ENCODE measurements around the gene SIX4. TPM values are rescaled to one million over a fixed set of nuclear protein-coding genes. Genes with fewer than 3 reads are reported as not detected.

SIX4 gene
- total RNA-seq, 4 donors from 2014 or later, result 0.95 to 13.4 (median 3.0) TPM

GRCh38 chr14:60758885-60759284 lies 34.7 kb upstream of the SIX4 start:
- DNase-seq (ENCODE audit: low spot score) (no peak), ATAC-seq (ENCODE audit: low FRiP score) (no peak)
- TF ChIP-seq CTCF (IDR thresholded peaks at IDR 0.05), result no peak

- DNase-seq (ENCODE audit: low spot score) (no peak), ATAC-seq (ENCODE audit: low FRiP score) (no peak)
- TF ChIP-seq CTCF (IDR thresholded peaks at IDR 0.05), result no peak
Measured at GRCh38 chr14:60757567-60758002, 33.4 kb upstream of the SIX4 start.

GRCh38 chr14:60756847-60757246 lies 32.7 kb upstream of the SIX4 start:
- ATAC-seq (ENCODE audit: low FRiP score), result no peak
- TF ChIP-seq CTCF (IDR thresholded peaks at IDR 0.05), result no peak
- no peak for DNase-seq (ENCODE audit: low spot score)

- no peak for TF ChIP-seq CTCF (IDR thresholded peaks at IDR 0.05)
- ATAC-seq (ENCODE audit: low FRiP score) (no peak), DNase-seq (ENCODE audit: low spot score) (no peak)
Measured at GRCh38 chr14:60753264-60754119, 29.3 kb upstream of the SIX4 start.

GRCh38 chr14:60744566-60744965 lies 20.4 kb upstream of the SIX4 start:
- DNase-seq (ENCODE audit: low spot score) (no peak), ATAC-seq (ENCODE audit: low FRiP score) (no peak)
- TF ChIP-seq CTCF (IDR thresholded peaks at IDR 0.05), result no peak

- ATAC-seq (ENCODE audit: low FRiP score) (no peak), DNase-seq (ENCODE audit: low spot score) (no peak)
- no peak for TF ChIP-seq CTCF (IDR thresholded peaks at IDR 0.05)
Measured at GRCh38 chr14:60738843-60739508, 14.8 kb upstream of the SIX4 start.

Data from omental fat pad (tissue), 4 donors.